HG02840 (cell line): ENCODE measurements around the gene CPSF7.
"Not testable (repeated sequence)": the region's sequence is repeated elsewhere in the genome, so short reads cannot be mapped to it uniquely, and the experiment has no call there.

ENCODE experiments used
- ATAC-seq: cut with Tn5 transposase; IDR thresholded peaks from one replicate; pipeline ENCODE4 v1.9.1; 2021; ENCODE audit warnings: mild to moderate bottlenecking, moderate library complexity, moderate number of reproducible peaks; ENCODE audit not compliant: unreplicated experiment, low FRiP score

CPSF7 gene

GRCh38 chr11:61390161-61390560 lies 39.6 kb downstream of the CPSF7 start:
- no peak for ATAC-seq

- no peak for ATAC-seq
Observed at GRCh38 chr11:61384271-61385242, 45.2 kb downstream of the CPSF7 start.

GRCh38 chr11:61383859-61384258 lies 45.9 kb downstream of the CPSF7 start:
- ATAC-seq = not testable (repeated sequence)

- no peak for ATAC-seq
Observed at GRCh38 chr11:61380884-61381283, 48.9 kb downstream of the CPSF7 start.

- ATAC-seq = no peak
Observed at GRCh38 chr11:61378713-61379313, 51.0 kb downstream of the CPSF7 start.

GRCh38 chr11:61377461-61378160 lies 52.2 kb downstream of the CPSF7 start:
- no peak for ATAC-seq

- no peak for ATAC-seq
Observed at GRCh38 chr11:61375761-61376108, 54.0 kb downstream of the CPSF7 start.

- ATAC-seq = no peak
Observed at GRCh38 chr11:61372659-61373420, 56.9 kb downstream of the CPSF7 start.

GRCh38 chr11:61370349-61371005 lies 59.3 kb downstream of the CPSF7 start:
- ATAC-seq = no peak

- ATAC-seq = no peak
Observed at GRCh38 chr11:61369372-61370348, 60.1 kb downstream of the CPSF7 start.

GRCh38 chr11:61368646-61369045 lies 61.1 kb downstream of the CPSF7 start:
- no peak for ATAC-seq

- no peak for ATAC-seq
Observed at GRCh38 chr11:61367406-61367805, 62.4 kb downstream of the CPSF7 start.

GRCh38 chr11:61364012-61364675 lies 65.6 kb downstream of the CPSF7 start:
- no peak for ATAC-seq

GRCh38 chr11:61362542-61362875 lies 67.3 kb downstream of the CPSF7 start:
- no peak for ATAC-seq

GRCh38 chr11:61361741-61362541 lies 67.8 kb downstream of the CPSF7 start, which contains the start of the genes CYB561A3 and TMEM138:
Gene CYB561A3, minus strand, starts transcription at chr11:61361882. Its CDS starts 5,169 bp downstream, at chr11:61356713.
Gene TMEM138, plus strand, starts transcription at chr11:61362374. Its CDS starts 2,017 bp downstream, at chr11:61364391.
- peak; percentile 70 for ATAC-seq

GRCh38 chr11:61361237-61361740 lies 68.5 kb downstream of the CPSF7 start:
- no peak for ATAC-seq

- ATAC-seq = no peak
Observed at GRCh38 chr11:61359516-61359915, 70.3 kb downstream of the CPSF7 start.
